CD4-positive, CD25-positive, alpha-beta regulatory T cell (primary cell): ENCODE data around the gene AGBL1. TPM values are rescaled to one million over a fixed set of nuclear protein-coding genes. Genes with fewer than 3 reads are reported as not detected.
"Not testable (repeated sequence)": the region's sequence is repeated elsewhere in the genome, so short reads cannot be mapped to it uniquely, and the experiment has no call there.

Experiments
- ATAC-seq, 2 donors: fragments of 150-1000 bp; cut with Tn5 transposase; one replicate each; pipeline ENCODE4 v1.10.0; 2021; ENCODE audit warnings: low read depth in 2 of 2, moderate number of reproducible peaks in 2 of 2, moderate library complexity in 1 of 2
- DNase-seq, 3 donors: peaks; one replicate each; pipeline versions ENCODE4 v3.0.0 to v3.0.0-alpha.2; 2012 to 2022; ENCODE audit warnings: mixed read lengths in 1 of 3
- H3K27ac ChIP-seq: one replicate; pipeline ENCODE4 v1.7.0; 2013; ENCODE audit warnings: mild to moderate bottlenecking, low read length; ENCODE audit not compliant: insufficient read depth, poor library complexity, severe bottlenecking
- H3K27me3 ChIP-seq: one replicate; pipeline ENCODE4 v1.7.0; 2013; ENCODE audit warnings: low read length; ENCODE audit not compliant: control insufficient read depth, insufficient read depth
- H3K36me3 ChIP-seq: one replicate; pipeline ENCODE4 v1.7.0; 2013; ENCODE audit warnings: mild to moderate bottlenecking, low read length, moderate library complexity; ENCODE audit not compliant: control insufficient read depth, insufficient read depth
- H3K4me1 ChIP-seq: 2 replicates; pipeline ENCODE4 v1.7.0; 2013; ENCODE audit warnings: mild to moderate bottlenecking, low read length; ENCODE audit not compliant: insufficient read depth, control insufficient read depth, poor library complexity, severe bottlenecking
- H3K4me3 ChIP-seq: one replicate; pipeline ENCODE4 v1.7.0; 2013; ENCODE audit warnings: low read depth, mild to moderate bottlenecking, low read length, moderate library complexity
- H3K9me3 ChIP-seq, 2 experiments: 1 replicate in 1 of 2; 2 replicates in 1 of 2; pipeline ENCODE4 v1.7.0; 2013; ENCODE audit warnings: low read length in 2 of 2, mild to moderate bottlenecking in 1 of 2, moderate library complexity in 1 of 2; ENCODE audit not compliant: control insufficient read depth in 2 of 2
- H3K27ac Mint-ChIP-seq, 3 donors: one replicate each; pipeline ENCODE4 v1.8.0; 2020 to 2022; ENCODE audit warnings: mild to moderate bottlenecking in 3 of 3, mixed read lengths in 3 of 3, moderate library complexity in 2 of 3
- H3K27me3 Mint-ChIP-seq: one replicate; pipeline ENCODE4 v1.8.0; 2022; ENCODE audit warnings: mild to moderate bottlenecking, mixed read lengths
- H3K36me3 Mint-ChIP-seq: one replicate; pipeline ENCODE4 v1.8.0; 2020; ENCODE audit warnings: mixed read lengths
- H3K4me1 Mint-ChIP-seq, 4 donors: one replicate each; pipeline ENCODE4 v1.8.0; 2020 to 2022; ENCODE audit warnings: mixed read lengths in 4 of 4, mild to moderate bottlenecking in 1 of 4
- H3K4me3 Mint-ChIP-seq, 4 donors: one replicate each; pipeline ENCODE4 v1.8.0; 2020 to 2022; ENCODE audit warnings: mild to moderate bottlenecking in 4 of 4, mixed read lengths in 4 of 4, moderate library complexity in 3 of 4
- H3K9me3 Mint-ChIP-seq, 7 donors: one replicate each; pipeline ENCODE4 v1.8.0; 2020 to 2022; ENCODE audit warnings: mixed read lengths in 7 of 7, mild to moderate bottlenecking in 3 of 7, moderate library complexity in 2 of 7
- polyA plus RNA-seq, 4 donors: library from polyadenylated mRNA; unstranded; fragments of 300-500 nt; fragmentation: Illumina TruSeq; gene quantifications; one replicate each; pipeline ENCODE4 v1.2.3, GENCODE V29; 2021
- total RNA-seq: library from RNA; stranded (reverse); gene quantifications from one replicate; pipeline ENCODE4 v1.2.3, GENCODE V29; 2022

The AGBL1 gene
- total and polyA plus RNA-seq, 5 donors from 2014 or later = not detected

DNA sequence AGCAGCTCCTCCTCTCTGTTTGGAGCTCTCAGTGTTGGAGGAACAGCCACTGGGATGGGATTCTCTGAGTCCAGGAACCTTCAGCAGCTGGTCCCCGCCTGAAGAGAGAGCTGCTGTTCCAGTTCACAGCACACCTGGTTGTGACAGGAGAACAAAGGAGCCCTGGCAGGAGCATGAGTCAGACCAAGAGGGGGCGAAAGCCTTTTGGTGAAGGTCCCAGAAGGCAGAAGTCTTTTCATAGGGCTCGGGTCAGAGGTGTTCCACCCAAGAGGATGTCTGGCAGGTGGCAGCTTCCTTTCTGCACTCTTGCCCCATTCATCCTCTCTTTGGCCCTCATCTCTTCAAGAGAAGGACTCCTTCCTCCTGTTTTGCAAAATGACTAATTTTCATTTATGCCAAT, 799.2 kb downstream of the AGBL1 start:
- H3K4me1 ChIP-seq = not testable (repeated sequence)

DNA sequence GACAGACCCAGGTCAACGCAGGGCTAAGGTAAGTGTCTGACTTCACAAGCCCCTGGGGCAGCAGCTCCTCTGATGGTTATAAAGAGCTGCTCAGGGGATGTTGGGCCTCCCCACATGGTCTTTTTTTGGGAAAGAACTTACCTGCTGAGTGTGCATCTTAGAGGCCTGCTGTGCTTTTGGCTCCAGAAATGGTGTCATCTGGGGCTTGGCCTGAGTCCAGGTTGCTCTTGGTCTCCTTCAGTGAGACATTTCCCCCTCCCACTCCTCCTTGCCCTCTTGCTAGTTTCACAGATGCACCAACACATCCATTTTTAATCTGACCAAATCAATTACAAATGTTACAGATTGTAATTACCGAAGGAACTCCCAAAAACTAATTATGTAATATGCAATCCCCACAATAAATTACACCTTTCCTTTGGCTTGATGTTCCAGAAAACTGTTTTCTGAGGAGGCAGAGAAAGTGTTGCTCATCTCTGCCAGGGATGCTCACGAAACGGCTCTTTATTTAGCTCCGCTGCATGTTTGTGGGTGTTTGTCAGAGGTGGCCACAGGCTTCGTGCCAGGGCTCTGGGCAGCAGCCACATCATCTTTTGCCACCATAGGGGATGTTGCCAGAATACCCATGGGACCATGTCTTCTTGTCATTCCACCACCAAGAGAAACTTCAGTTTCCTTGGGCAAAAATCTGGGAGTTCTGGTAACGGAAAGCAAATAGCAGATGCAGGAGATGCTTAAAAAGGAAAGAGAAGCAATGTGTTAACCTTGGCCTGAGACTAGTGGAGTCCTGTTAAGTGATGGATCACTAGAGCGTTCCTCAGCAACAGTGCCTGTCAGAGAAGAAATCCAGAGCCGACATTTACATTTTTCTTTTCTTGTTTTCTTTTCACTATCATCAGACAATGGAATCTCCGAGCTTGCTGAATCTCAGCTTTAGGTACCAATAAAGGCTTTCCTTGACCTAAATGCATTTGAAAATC, 799.9 kb downstream of the AGBL1 start:
- peaks cover 0 to 3% (median 0%) of the 10 kb centered on the region in 7 donors for H3K9me3 Mint-ChIP-seq
- ATAC-seq (no peak), DNase-seq (no peak)
- H3K36me3 ChIP-seq = no peaks in the 10 kb centered on the region
- H3K27ac Mint-ChIP-seq = no peak overlapping the region
- H3K27ac ChIP-seq = no peak overlapping the region
- H3K4me1 Mint-ChIP-seq = no peaks in the 10 kb centered on the region
- no peaks in the 10 kb centered on the region for H3K27me3 Mint-ChIP-seq
- H3K4me1 ChIP-seq = no peaks in the 10 kb centered on the region
- no peaks in the 10 kb centered on the region for H3K27me3 ChIP-seq
- no peaks in the 10 kb centered on the region for H3K9me3 ChIP-seq
- no peak overlapping the region for H3K4me3 Mint-ChIP-seq
- H3K36me3 Mint-ChIP-seq = no peaks in the 10 kb centered on the region
- H3K4me3 ChIP-seq = no peak overlapping the region

More for the DNA sequence above, 799.2 kb downstream of the AGBL1 start:
- not testable (repeated sequence) for H3K27ac Mint-ChIP-seq, H3K27me3 Mint-ChIP-seq, H3K4me1 Mint-ChIP-seq, H3K4me3 ChIP-seq, H3K27ac ChIP-seq, H3K36me3 ChIP-seq, H3K27me3 ChIP-seq, H3K36me3 Mint-ChIP-seq, H3K9me3 Mint-ChIP-seq, DNase-seq, H3K4me3 Mint-ChIP-seq, ATAC-seq, H3K9me3 ChIP-seq

DNA sequence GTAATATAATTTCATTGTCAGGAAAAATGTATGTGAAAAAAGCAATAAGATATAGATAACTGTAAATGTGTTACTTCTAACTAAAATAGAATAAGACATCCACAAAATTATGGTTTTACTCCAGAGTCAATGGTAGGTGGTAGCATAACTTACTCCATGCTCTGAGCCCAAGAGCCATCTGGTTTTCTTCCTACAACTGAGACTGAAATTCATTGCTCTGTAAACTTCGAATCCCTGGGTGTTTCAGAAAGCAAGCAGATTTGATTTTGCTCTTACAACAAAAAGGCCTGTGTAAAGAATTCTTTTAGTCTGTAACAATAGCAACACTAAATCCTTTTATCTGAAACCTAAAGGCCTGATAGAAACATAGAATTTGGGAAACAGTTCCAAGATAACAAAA, 805.9 kb downstream of the AGBL1 start:
- H3K36me3 Mint-ChIP-seq = no peaks in the 10 kb centered on the region
- no peak for ATAC-seq
- H3K9me3 ChIP-seq = no peaks in the 10 kb centered on the region
- H3K9me3 Mint-ChIP-seq = peaks cover 0 to 1% (median 0%) of the 10 kb centered on the region in 7 donors
- H3K27me3 Mint-ChIP-seq = peaks cover 4% of the 10 kb centered on the region
- no peak for DNase-seq
- no peaks in the 10 kb centered on the region for H3K36me3 ChIP-seq
- no peak overlapping the region for H3K27ac Mint-ChIP-seq
- no peak overlapping the region for H3K27ac ChIP-seq
- H3K4me3 ChIP-seq = no peak overlapping the region
- H3K4me1 ChIP-seq = no peaks in the 10 kb centered on the region
- H3K27me3 ChIP-seq = no peaks in the 10 kb centered on the region
- H3K4me1 Mint-ChIP-seq = no peaks in the 10 kb centered on the region
- no peak overlapping the region for H3K4me3 Mint-ChIP-seq

DNA sequence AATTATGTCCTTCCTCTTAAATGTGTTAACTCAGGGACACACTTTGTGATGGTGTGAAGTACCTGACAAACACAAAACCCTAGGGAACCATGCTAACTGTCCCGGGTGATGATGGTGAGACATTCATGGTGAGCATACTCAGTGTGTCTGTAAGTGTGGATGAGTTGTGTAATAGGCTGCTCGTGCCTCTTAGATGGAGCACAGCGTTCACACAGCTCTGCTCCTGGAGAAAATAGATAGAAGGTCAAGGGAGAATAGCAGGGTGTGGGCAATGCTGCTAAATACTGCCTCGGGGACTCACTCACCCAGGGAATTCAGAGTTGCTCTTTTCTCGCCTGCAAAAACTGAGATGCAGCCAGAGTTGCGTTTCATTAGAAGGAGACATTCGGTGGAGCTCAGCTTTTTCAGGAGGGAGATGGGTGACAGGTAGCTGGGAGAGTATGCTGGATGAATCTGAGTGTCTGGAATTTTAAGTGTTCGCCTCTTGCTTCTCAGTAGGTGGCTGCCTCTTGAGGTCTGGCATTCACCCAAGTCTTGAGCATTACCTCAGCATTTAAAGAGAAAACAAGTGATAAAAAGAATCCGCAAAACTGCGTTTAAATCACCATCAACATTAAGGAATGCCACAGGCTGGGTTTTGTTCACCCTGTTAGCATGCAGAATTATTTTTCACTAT, 813.2 kb downstream of the AGBL1 start:
- Mint-ChIP-seq H3K36me3 (no peaks in the 10 kb centered on the region), H3K9me3 (peaks cover 0 to 7% (median 0%) of the 10 kb centered on the region in 7 donors), H3K27me3 (peaks cover 4% of the 10 kb centered on the region), H3K27ac (no peak overlapping the region), H3K4me1 (no peaks in the 10 kb centered on the region), H3K4me3 (no peak overlapping the region)
- Histone ChIP-seq H3K27me3 (no peaks in the 10 kb centered on the region), H3K4me3 (no peak overlapping the region), H3K27ac (no peak overlapping the region), H3K36me3 (no peaks in the 10 kb centered on the region), H3K9me3 (no peaks in the 10 kb centered on the region), H3K4me1 (no peaks in the 10 kb centered on the region)
- no peak for ATAC-seq
- no peak for DNase-seq

DNA sequence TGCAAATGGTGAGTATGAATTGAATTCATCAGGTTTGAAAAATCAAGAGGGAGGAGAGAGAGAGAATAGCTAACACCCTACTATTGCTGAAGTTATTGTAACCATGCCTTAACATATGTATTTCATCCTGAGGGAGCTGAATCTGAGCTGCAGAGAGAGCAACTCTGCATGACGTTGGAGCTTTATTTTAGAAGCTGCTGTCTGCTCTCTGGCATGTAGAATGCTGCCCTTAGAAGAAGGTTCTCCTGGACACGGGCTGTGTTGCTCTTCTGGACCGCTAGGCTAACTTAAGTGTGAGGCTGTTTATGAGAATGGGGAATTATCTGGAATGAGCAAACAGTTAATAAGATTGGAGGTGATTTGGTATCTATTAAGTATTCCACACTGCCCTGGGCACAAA, 814.6 kb downstream of the AGBL1 start:
- H3K27ac Mint-ChIP-seq = no peak overlapping the region
- Histone ChIP-seq H3K27me3 (no peaks in the 10 kb centered on the region), H3K36me3 (no peaks in the 10 kb centered on the region), H3K4me3 (no peak overlapping the region), H3K27ac (no peak overlapping the region), H3K9me3 (no peaks in the 10 kb centered on the region), H3K4me1 (no peaks in the 10 kb centered on the region)
- peaks cover 0 to 12% (median 1%) of the 10 kb centered on the region in 7 donors for H3K9me3 Mint-ChIP-seq
- no peaks in the 10 kb centered on the region for H3K36me3 Mint-ChIP-seq
- no peaks in the 10 kb centered on the region for H3K4me1 Mint-ChIP-seq
- DNase-seq = no peak
- H3K27me3 Mint-ChIP-seq = peaks cover 2% of the 10 kb centered on the region
- H3K4me3 Mint-ChIP-seq = no peak overlapping the region
- ATAC-seq = no peak

DNA sequence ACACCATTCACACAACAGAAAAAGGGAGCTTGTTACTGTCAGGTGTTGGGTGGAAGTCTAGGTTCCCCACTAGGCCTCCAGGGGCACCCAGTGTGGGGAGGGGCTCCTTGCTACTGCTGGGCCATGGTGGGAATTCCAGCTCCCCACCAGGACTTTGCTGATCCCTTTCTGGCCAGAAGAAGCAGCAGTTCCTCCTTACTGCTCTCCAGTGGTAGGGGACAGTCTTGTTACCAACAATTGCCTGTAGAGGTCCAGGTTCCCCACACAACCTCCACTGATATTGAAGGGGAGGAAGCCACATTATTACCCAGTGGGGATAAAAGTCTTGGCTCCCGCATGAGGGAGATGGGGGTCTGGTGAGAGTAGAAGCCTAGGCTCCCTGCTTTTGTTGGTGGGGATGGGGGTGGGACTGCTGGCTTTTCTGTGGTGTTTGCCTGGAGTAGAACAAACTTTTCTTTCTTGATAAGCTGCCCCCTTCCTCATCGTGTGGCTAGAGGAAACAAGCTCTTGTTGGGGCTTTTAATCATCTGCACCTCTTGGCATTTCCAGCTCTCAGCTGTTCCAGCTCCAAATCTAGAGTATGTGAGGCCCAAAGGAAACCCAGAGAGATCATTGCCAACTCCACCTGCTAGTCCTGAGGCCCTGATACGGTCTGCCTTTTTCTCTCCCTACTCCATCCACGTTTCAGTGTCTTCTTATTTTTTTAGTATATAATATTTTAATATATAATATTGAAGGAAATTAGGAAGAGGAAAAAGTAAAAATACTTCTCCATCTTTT, 824.2 kb downstream of the AGBL1 start:
- no peaks in the 10 kb centered on the region for H3K9me3 ChIP-seq
- no peaks in the 10 kb centered on the region for H3K27me3 ChIP-seq
- Mint-ChIP-seq H3K36me3 (no peaks in the 10 kb centered on the region), H3K27me3 (peaks cover 8% of the 10 kb centered on the region), H3K4me1 (no peaks in the 10 kb centered on the region), H3K9me3 (peaks cover 0 to 6% (median 0%) of the 10 kb centered on the region in 7 donors), H3K27ac (no peak overlapping the region), H3K4me3 (no peak overlapping the region)
- no peaks in the 10 kb centered on the region for H3K4me1 ChIP-seq
- ATAC-seq = no peak
- no peak overlapping the region for H3K4me3 ChIP-seq
- no peak overlapping the region for H3K27ac ChIP-seq
- DNase-seq = no peak
- no peaks in the 10 kb centered on the region for H3K36me3 ChIP-seq

DNA sequence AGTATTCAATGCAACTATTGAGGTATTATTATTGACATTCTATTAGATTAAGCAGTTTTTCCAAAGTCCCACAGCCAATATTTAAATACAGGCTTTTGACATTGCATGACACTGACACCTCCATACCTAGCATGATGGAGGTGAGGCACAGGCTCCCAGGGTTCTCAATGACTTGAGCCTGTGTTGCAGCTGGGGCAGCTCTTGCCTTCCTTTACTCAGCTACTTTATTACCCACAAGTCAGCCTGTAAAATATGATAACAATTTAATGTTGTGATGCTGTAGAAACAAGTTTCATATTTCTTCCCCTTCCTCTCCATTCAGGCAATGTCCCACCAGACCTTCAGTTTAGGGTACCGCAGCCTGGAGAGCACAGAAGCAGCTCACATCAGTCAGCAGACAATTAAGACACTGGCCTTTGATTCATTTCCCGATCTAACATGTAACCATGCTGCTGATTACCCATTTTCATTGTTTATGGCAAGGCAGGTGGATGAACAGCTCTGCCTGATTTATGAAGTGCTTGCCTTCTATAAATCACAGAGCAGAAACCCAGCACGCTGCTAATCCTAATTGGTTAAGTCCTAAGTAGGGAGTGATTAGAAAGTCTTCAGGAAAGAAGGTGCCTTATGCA, 826.1 kb downstream of the AGBL1 start:
- no peak overlapping the region for H3K27ac Mint-ChIP-seq
- H3K36me3 Mint-ChIP-seq = no peaks in the 10 kb centered on the region
- H3K4me1 Mint-ChIP-seq = no peaks in the 10 kb centered on the region
- Histone ChIP-seq H3K4me1 (no peaks in the 10 kb centered on the region), H3K27ac (no peak overlapping the region), H3K4me3 (no peak overlapping the region), H3K27me3 (no peaks in the 10 kb centered on the region), H3K9me3 (no peaks in the 10 kb centered on the region), H3K36me3 (no peaks in the 10 kb centered on the region)
- DNase-seq (no peak), ATAC-seq (no peak)
- peaks cover 0 to 8% (median 0%) of the 10 kb centered on the region in 7 donors for H3K9me3 Mint-ChIP-seq
- H3K4me3 Mint-ChIP-seq = no peak overlapping the region
- peaks cover 12% of the 10 kb centered on the region for H3K27me3 Mint-ChIP-seq
